Astrocyte (in vitro differentiated cells and primary cell): ENCODE measurements around the gene QRICH1. TPM values are rescaled to one million over a fixed set of nuclear protein-coding genes. Genes with fewer than 3 reads are reported as not detected.
A peak's percentile ranks its signal among the peaks of the same experiment; 100 is the strongest.

ENCODE experiments used
- DNase-seq: peaks from one replicate; pipeline ENCODE4 v3.0.0-alpha.2; 2010; ENCODE audit warnings: low read depth
- FAIRE-seq: peaks from 2 replicates; lab custom pipeline; 2011; peaks lifted over from hg19 to GRCh38; lab: Jason Lieb, UNC
- H2AFZ ChIP-seq: 2 replicates; pipeline ENCODE4 v1.6.0; 2012; ENCODE audit warnings: low read depth, low read length, inconsistent platforms
- H3K27ac ChIP-seq: 2 replicates; pipeline ENCODE4 v1.5.1; 2011; ENCODE audit warnings: low read depth, low read length, inconsistent platforms
- H3K27me3 ChIP-seq: 2 replicates; pipeline ENCODE4 v1.6.0; 2011; ENCODE audit warnings: low read length, inconsistent platforms; ENCODE audit not compliant: insufficient read depth
- H3K36me3 ChIP-seq: 2 replicates; pipeline ENCODE4 v1.5.1; 2011; ENCODE audit warnings: low read length, inconsistent platforms; ENCODE audit not compliant: insufficient read depth
- H3K4me1 ChIP-seq: 2 replicates; pipeline ENCODE4 v1.5.1; 2011; ENCODE audit warnings: low read length, inconsistent platforms; ENCODE audit not compliant: insufficient read depth
- H3K4me2 ChIP-seq: 2 replicates; pipeline ENCODE4 v1.6.0; 2012; ENCODE audit warnings: low read length, inconsistent platforms
- H3K4me3 ChIP-seq: 2 replicates; pipeline ENCODE4 v1.5.1; 2011; ENCODE audit warnings: low read depth, mild to moderate bottlenecking, low read length, inconsistent platforms; ENCODE audit not compliant: insufficient read depth
- H3K79me2 ChIP-seq: 2 replicates; pipeline ENCODE4 v1.6.0; 2012; ENCODE audit warnings: mild to moderate bottlenecking, low read length, inconsistent platforms; ENCODE audit not compliant: insufficient read depth
- H3K9ac ChIP-seq: 2 replicates; pipeline ENCODE4 v1.6.0; 2012; ENCODE audit warnings: mild to moderate bottlenecking, low read length, inconsistent platforms
- H3K9me3 ChIP-seq: 2 replicates; pipeline ENCODE4 v1.5.1; 2012; ENCODE audit warnings: low read depth, mild to moderate bottlenecking, low read length, inconsistent platforms; ENCODE audit not compliant: insufficient read depth
- H4K20me1 ChIP-seq: 2 replicates; pipeline ENCODE4 v1.6.0; 2012; ENCODE audit warnings: low read length, inconsistent platforms; ENCODE audit not compliant: insufficient read depth
- H3K27ac Mint-ChIP-seq: one replicate; pipeline ENCODE4 v1.8.0; 2021; ENCODE audit warnings: mild to moderate bottlenecking, mixed read lengths; ENCODE audit not compliant: unreplicated experiment
- H3K27me3 Mint-ChIP-seq: one replicate; pipeline ENCODE4 v1.8.0; 2021; ENCODE audit warnings: low read depth, mixed read lengths; ENCODE audit not compliant: unreplicated experiment
- H3K36me3 Mint-ChIP-seq: one replicate; pipeline ENCODE4 v1.8.0; 2021; ENCODE audit warnings: low read depth, mixed read lengths; ENCODE audit not compliant: unreplicated experiment
- H3K4me1 Mint-ChIP-seq: one replicate; pipeline ENCODE4 v1.8.0; 2021; ENCODE audit warnings: low read depth, mixed read lengths; ENCODE audit not compliant: unreplicated experiment
- H3K4me3 Mint-ChIP-seq: one replicate; pipeline ENCODE4 v1.8.0; 2021; ENCODE audit warnings: mild to moderate bottlenecking, moderate library complexity, mixed read lengths; ENCODE audit not compliant: unreplicated experiment
- H3K9me3 Mint-ChIP-seq: one replicate; pipeline ENCODE4 v1.8.0; 2021; ENCODE audit warnings: mild to moderate bottlenecking, mixed read lengths; ENCODE audit not compliant: unreplicated experiment
- CTCF ChIP-seq: IDR thresholded peaks from 2 replicates; pipeline ENCODE4 v1.5.1; 2011; ENCODE audit warnings: low read depth, mild to moderate bottlenecking, inconsistent platforms, low read length, moderate library complexity; ENCODE audit not compliant: insufficient read depth
- EZH2 ChIP-seq: IDR thresholded peaks from 2 replicates; pipeline ENCODE4 v1.6.1; 2012; ENCODE audit warnings: mild to moderate bottlenecking, low read length, inconsistent platforms; ENCODE audit not compliant: insufficient read depth
- total RNA-seq: library from RNA; stranded (reverse); gene quantifications from 2 replicates; pipeline ENCODE4 v1.2.1, GENCODE V29; 2021

QRICH1 gene
- total RNA-seq, 1 donor from 2014 or later: 119 TPM

DNA sequence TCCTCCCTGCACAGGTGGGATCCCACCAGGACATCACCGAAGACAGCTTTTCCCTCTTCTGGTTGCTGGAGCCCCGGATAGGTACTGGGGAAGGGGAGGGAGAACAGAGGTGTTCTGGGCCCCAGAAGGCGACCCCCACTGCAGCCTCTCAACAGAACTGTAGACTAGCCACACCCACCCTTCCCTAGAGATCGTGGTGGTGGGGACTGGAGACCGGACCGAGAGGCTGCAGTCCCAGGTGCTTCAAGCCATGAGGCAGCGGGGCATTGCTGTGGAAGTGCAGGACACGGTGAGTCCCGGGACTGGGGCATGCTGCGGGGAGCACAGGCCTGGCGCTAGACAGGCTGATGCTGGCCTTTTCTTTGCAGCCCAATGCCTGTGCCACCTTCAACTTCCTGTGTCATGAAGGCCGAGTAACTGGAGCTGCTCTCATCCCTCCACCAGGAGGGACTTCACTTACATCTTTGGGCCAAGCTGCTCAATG, 71.1 kb downstream of the QRICH1 start:
- no peaks in the 10 kb centered on the region for H3K9me3 ChIP-seq
- peak overlapping the region; percentile 95 for H3K4me2 ChIP-seq
- peaks cover 21% of the 10 kb centered on the region for H3K4me1 ChIP-seq
- DNase-seq: no peak
- peak overlapping the region; percentile 94 for H3K27ac ChIP-seq
- Mint-ChIP-seq H3K27me3 (no peaks in the 10 kb centered on the region), H3K36me3 (peaks cover 18% of the 10 kb centered on the region), H3K27ac (peak overlapping the region; percentile 92), H3K4me1 (peaks cover 22% of the 10 kb centered on the region), H3K9me3 (peaks cover 2% of the 10 kb centered on the region), H3K4me3 (peak overlapping the region; percentile 93)
- H3K27me3 ChIP-seq: no peaks in the 10 kb centered on the region
- no peak overlapping the region for H2AFZ ChIP-seq
- FAIRE-seq: no peak
- peaks cover 76% of the 10 kb centered on the region for H3K79me2 ChIP-seq
- H3K4me3 ChIP-seq: peak overlapping the region; percentile 81
- H4K20me1 ChIP-seq: peaks cover 53% of the 10 kb centered on the region
- no peak for TF ChIP-seq EZH2
- TF ChIP-seq CTCF: no peak
- peaks cover 40% of the 10 kb centered on the region for H3K36me3 ChIP-seq
- peak overlapping the region; percentile 95 for H3K9ac ChIP-seq

DNA sequence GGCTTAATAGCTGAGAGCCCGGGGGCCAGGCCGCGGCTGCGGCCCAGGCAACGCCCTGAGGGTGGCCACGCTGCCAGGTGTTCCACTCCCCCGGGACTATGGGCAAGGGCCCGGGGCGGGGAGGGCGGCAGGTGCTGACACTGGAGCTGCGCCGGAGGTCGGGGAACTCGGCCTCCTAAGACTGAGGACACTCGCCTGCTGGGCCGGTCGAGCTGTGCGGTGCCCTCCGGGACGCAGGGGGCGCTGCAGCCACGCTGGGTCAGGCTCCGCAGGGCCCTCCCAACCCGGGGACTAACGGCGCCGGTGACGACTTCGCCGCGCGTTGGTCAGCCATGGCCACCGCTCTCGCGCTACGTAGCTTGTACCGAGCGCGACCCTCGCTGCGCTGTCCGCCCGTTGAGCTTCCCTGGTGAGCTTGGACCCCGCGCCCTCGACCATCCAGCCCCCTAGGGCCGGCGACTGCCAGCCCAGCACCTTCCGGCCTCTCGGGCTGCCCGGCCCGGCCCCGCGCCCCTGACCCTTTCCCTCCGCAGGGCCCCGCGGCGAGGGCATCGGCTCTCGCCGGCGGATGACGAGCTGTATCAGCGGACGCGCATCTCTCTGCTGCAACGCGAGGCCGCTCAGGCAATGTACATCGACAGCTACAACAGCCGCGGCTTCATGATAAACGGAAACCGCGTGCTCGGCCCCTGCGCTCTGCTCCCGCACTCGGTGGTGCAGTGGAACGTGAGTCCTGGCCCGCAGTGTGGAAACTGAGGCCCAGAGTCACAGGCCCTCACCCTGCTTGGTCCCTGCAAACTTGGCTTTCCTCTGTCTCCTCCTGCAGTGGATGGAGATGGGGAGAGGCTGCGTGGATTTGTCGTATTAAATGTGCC, 71.8 kb downstream of the QRICH1 start, which contains the start of gene NDUFAF3:
NDUFAF3 (plus strand) TSS at position 309 of the 875 bp plus-strand sequence; CDS start at position 333, 24 bp downstream.
- Histone ChIP-seq H2AFZ (peak within 1 kb of the TSS; percentile 74), H3K79me2 (peaks cover 75% of the 10 kb centered on the region), H4K20me1 (peaks cover 47% of the 10 kb centered on the region), H3K27ac (peak within 1 kb of the TSS; percentile 94), H3K36me3 (peaks cover 34% of the 10 kb centered on the region), H3K4me3 (peak within 1 kb of the TSS; percentile 81), H3K4me2 (peak within 1 kb of the TSS; percentile 95), H3K9me3 (no peaks in the 10 kb centered on the region), H3K9ac (peak within 1 kb of the TSS; percentile 95), H3K27me3 (no peaks in the 10 kb centered on the region), H3K4me1 (peaks cover 26% of the 10 kb centered on the region)
- Mint-ChIP-seq H3K4me3 (peak within 1 kb of the TSS; percentile 93), H3K27ac (peak within 1 kb of the TSS; percentile 92), H3K36me3 (peaks cover 13% of the 10 kb centered on the region), H3K27me3 (no peaks in the 10 kb centered on the region), H3K4me1 (peaks cover 22% of the 10 kb centered on the region), H3K9me3 (peaks cover 1% of the 10 kb centered on the region)
- TF ChIP-seq CTCF (peak; percentile 56), EZH2 (no peak)
- no peak for FAIRE-seq
- peak; percentile 85 for DNase-seq
